ENCODE data around the gene F9. TPM values are rescaled to one million over a fixed set of nuclear protein-coding genes. Genes with fewer than 3 reads are reported as not detected.

The F9 gene
- total RNA-seq = not detected in 2 replicates

GRCh38 chrX:139530550-139530949 is at the start of gene F9:
Gene F9, plus strand, starts transcription at chrX:139530739. Its CDS starts 26 bp downstream, at chrX:139530765.

Other genes with a start within 250 kb of the F9 start
- 0.08 and 3.0 TPM in 2 replicates for gene MCF2, start 177.4 kb downstream of the F9 start, total RNA-seq

Measured in hair follicular keratinocyte (primary cell).